ENCODE results near the gene SV2C. TPM values are rescaled to one million over a fixed set of nuclear protein-coding genes. Genes with fewer than 3 reads are reported as not detected.

SV2C gene
- total and polyA plus RNA-seq, 2 donors from 2014 or later, result 0.13 TPM; not detected in 1

DNA sequence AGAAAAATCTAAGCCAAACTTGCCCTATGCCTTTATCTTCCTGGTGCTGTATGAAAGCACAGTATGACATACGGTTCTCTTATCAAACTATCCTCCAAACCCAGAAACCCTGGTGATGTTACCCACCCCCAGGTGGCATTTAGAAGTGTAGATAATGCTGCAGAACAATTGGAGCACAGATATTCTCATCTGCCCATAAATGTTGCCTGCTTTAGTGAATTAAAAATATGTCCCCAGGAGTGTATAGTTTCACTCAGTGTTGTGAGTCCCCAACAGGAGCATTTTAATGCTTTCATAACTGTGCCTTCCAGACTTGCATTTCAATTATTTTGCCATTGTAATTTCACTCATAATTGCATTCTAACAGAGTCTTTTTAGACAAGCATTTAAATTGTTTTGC, 50.8 kb downstream of the SV2C start:
- FAIRE-seq, result no peak
- Histone ChIP-seq H3K27ac (ENCODE audit: low read depth in 2 of 2, low read length in 2 of 2) (no peak overlapping the region), H3K36me3 (ENCODE audit: control insufficient read depth in 2 of 3, insufficient read depth in 3 of 3, low read length in 3 of 3) (no peaks in the 10 kb centered on the region), H3K9me3 (ENCODE audit: control insufficient read depth in 2 of 3, insufficient read depth in 1 of 3, low read length in 3 of 3) (no peaks in the 10 kb centered on the region), H3K9ac (ENCODE audit: low read length in 3 of 3) (no peak overlapping the region), H3K4me1 (ENCODE audit: control insufficient read depth in 2 of 3, insufficient read depth in 2 of 3, low read depth in 1 of 3, low read length in 3 of 3) (no peaks in the 10 kb centered on the region), H3K27me3 (ENCODE audit: control insufficient read depth, insufficient read depth, low read length) (no peaks in the 10 kb centered on the region), H3K4me3 (ENCODE audit: low read length in 3 of 3) (no peak overlapping the region)
- TF ChIP-seq CTCF (IDR thresholded peaks at IDR 0.05; ENCODE audit: borderline replicate concordance, extremely low read depth, insufficient read depth), result no peak
- no peak for DNase-seq
- intact Hi-C loops (cut with DNase I), result no loop called here

DNA sequence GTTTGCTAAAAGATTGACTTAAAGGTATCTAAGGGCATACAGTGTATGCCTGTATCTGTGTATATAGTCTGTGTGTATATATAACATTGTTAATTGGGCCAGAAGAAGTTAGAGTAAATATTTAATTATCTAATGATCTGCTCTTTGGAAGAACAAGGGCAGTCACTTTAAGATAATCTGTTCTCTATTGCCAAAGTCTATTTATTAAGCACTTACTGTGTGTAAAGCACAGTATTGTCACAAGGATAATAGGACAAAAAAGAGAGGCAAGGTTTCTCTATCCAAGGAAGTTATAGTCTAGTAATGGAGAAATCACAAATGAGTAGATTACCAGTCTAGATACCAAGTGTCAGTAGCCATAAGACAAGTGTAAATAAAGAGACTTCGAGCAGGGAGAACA, 51.5 kb downstream of the SV2C start:
- intact Hi-C loops (cut with DNase I), result no loop called here
- FAIRE-seq, result no peak

GRCh38 chr5:76137887-76138542, 54.8 kb downstream of the SV2C start:
- no peak for DNase-seq
- no peak for TF ChIP-seq CTCF (IDR thresholded peaks at IDR 0.05; ENCODE audit: borderline replicate concordance, extremely low read depth, insufficient read depth)
- H3K36me3 ChIP-seq (ENCODE audit: control insufficient read depth in 2 of 3, insufficient read depth in 3 of 3, low read length in 3 of 3), result no peaks in the 10 kb centered on the region

More for the DNA sequence above, 51.5 kb downstream of the SV2C start:
- Histone ChIP-seq H3K4me3 (ENCODE audit: low read length in 3 of 3) (no peak overlapping the region), H3K27me3 (ENCODE audit: control insufficient read depth, insufficient read depth, low read length) (no peaks in the 10 kb centered on the region), H3K9me3 (ENCODE audit: control insufficient read depth in 2 of 3, insufficient read depth in 1 of 3, low read length in 3 of 3) (no peaks in the 10 kb centered on the region), H3K4me1 (ENCODE audit: control insufficient read depth in 2 of 3, insufficient read depth in 2 of 3, low read depth in 1 of 3, low read length in 3 of 3) (no peaks in the 10 kb centered on the region), H3K27ac (ENCODE audit: low read depth in 2 of 2, low read length in 2 of 2) (no peak overlapping the region), H3K36me3 (ENCODE audit: control insufficient read depth in 2 of 3, insufficient read depth in 3 of 3, low read length in 3 of 3) (no peaks in the 10 kb centered on the region), H3K9ac (ENCODE audit: low read length in 3 of 3) (no peak overlapping the region)
- no peak for TF ChIP-seq CTCF (IDR thresholded peaks at IDR 0.05; ENCODE audit: borderline replicate concordance, extremely low read depth, insufficient read depth)
- no peak for DNase-seq

DNA sequence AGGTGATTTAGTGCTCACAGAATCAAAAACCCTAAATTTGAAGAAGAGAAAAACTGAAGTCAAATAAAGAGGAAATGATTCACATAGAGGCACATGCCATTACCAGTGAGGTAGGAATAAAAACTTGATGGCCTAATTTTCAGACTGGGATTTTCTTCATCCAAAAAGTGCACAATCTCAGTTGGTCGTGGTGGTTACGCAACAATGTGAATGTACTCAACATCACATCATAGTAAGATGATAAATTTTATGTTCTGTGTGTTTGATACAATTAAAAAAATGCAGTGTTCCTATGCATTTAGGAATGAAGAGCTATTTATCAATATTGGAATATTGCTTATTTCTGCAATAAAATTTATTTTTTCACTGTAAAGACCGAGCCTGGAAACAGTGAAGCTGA, 60.7 kb downstream of the SV2C start:
- H3K4me3 ChIP-seq (ENCODE audit: low read length in 3 of 3), result no peak overlapping the region
- FAIRE-seq, result no peak

More at GRCh38 chr5:76137887-76138542, 54.8 kb downstream of the SV2C start:
- intact Hi-C loops (cut with DNase I), result no loop called here
- H3K4me3 ChIP-seq (ENCODE audit: low read length in 3 of 3), result no peak overlapping the region
- no peaks in the 10 kb centered on the region for H3K9me3 ChIP-seq (ENCODE audit: control insufficient read depth in 2 of 3, insufficient read depth in 1 of 3, low read length in 3 of 3)
- no peak overlapping the region for H3K27ac ChIP-seq (ENCODE audit: low read depth in 2 of 2, low read length in 2 of 2)
- no peak overlapping the region for H3K9ac ChIP-seq (ENCODE audit: low read length in 3 of 3)
- FAIRE-seq, result no peak
- H3K27me3 ChIP-seq (ENCODE audit: control insufficient read depth, insufficient read depth, low read length), result no peaks in the 10 kb centered on the region
- no peaks in the 10 kb centered on the region for H3K4me1 ChIP-seq (ENCODE audit: control insufficient read depth in 2 of 3, insufficient read depth in 2 of 3, low read depth in 1 of 3, low read length in 3 of 3)

More for the DNA sequence above, 60.7 kb downstream of the SV2C start:
- no peak overlapping the region for H3K27ac ChIP-seq (ENCODE audit: low read depth in 2 of 2, low read length in 2 of 2)
- H3K9ac ChIP-seq (ENCODE audit: low read length in 3 of 3), result no peak overlapping the region
- intact Hi-C loops (cut with DNase I), result no loop called here
- no peak for DNase-seq
- no peak for TF ChIP-seq CTCF (IDR thresholded peaks at IDR 0.05; ENCODE audit: borderline replicate concordance, extremely low read depth, insufficient read depth)
- no peaks in the 10 kb centered on the region for H3K4me1 ChIP-seq (ENCODE audit: control insufficient read depth in 2 of 3, insufficient read depth in 2 of 3, low read depth in 1 of 3, low read length in 3 of 3)
- H3K27me3 ChIP-seq (ENCODE audit: control insufficient read depth, insufficient read depth, low read length), result no peaks in the 10 kb centered on the region
- no peaks in the 10 kb centered on the region for H3K9me3 ChIP-seq (ENCODE audit: control insufficient read depth in 2 of 3, insufficient read depth in 1 of 3, low read length in 3 of 3)
- H3K36me3 ChIP-seq (ENCODE audit: control insufficient read depth in 2 of 3, insufficient read depth in 3 of 3, low read length in 3 of 3), result no peaks in the 10 kb centered on the region

Measured in kidney (tissue), 14 donors.